GM18505 (cell line): ENCODE data around the gene KIAA1549.
"Not testable (repeated sequence)": the region's sequence is repeated elsewhere in the genome, so short reads cannot be mapped to it uniquely, and the experiment has no call there.

ENCODE experiments used
- ATAC-seq: cut with Tn5 transposase; IDR thresholded peaks from one replicate; pipeline ENCODE4 v1.9.1; 2021; ENCODE audit not compliant: unreplicated experiment
- POLR2A ChIP-seq: IDR thresholded peaks from 4 replicates; pipeline ENCODE4 v1.6.1; 2011; ENCODE audit warnings: borderline replicate concordance; ENCODE audit not compliant: insufficient read depth, insufficient read length; ENCODE audit errors: extremely low read depth

Gene KIAA1549

DNA sequence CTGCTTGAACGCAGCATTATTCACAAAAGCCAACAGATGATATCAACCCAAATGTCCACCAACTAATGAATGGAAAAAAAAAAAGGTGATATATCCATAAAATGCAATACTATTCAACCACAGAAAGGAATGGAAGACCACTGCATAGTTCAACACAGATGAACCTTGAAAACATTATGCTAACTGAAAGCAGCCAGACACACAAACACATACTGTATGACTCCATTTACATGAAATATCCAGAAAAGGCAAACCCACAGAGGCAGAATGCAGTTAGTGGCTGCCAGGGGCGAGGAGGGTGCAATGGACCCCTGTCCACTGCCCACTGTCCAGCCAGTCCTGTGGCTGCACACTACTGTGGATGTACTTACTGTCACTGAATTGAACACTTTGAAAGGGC is 36.6 kb downstream of the KIAA1549 start:
- no peak for ATAC-seq
- no peak for TF ChIP-seq POLR2A

DNA sequence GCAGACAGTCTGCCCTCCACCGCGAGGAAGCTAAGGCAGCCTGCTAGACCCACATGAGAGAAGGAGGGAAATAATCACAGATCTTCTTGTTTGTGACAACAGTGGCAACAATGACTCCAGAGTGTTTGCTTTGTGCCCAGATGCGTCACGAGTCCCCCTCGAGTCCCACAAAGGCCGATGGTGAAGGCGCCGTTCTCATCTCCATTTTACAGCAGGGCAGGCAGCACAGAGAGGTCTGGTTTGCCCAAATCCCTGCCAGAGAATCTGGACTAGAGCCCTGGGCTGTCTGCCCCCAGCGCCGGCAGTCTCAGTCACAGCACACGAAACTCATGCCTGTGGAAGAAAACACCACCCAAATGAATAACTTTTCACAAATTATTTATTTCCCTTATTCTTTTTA is 38.1 kb downstream of the KIAA1549 start:
- ATAC-seq, result no peak
- TF ChIP-seq POLR2A, result no peak

DNA sequence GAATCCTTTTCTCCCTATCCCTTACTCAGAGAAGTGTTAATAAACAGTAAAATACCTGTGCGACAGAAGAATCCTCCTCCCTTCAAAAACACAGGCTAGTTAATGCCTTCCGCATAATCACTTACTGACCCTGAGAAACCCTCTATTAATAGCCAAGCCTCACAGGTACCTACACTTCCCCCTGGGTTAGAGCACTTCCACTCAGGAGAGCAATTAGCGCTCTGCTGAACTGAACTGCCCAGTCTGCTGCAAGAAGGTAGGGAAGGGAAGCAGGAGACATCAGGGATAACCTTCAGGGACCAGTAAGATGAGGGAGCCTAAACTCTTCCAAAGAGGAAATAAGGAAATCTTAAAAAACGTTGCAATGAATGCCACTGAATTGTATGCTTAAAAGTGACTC is 39.6 kb downstream of the KIAA1549 start:
- ATAC-seq, result no peak
- no peak for TF ChIP-seq POLR2A

DNA sequence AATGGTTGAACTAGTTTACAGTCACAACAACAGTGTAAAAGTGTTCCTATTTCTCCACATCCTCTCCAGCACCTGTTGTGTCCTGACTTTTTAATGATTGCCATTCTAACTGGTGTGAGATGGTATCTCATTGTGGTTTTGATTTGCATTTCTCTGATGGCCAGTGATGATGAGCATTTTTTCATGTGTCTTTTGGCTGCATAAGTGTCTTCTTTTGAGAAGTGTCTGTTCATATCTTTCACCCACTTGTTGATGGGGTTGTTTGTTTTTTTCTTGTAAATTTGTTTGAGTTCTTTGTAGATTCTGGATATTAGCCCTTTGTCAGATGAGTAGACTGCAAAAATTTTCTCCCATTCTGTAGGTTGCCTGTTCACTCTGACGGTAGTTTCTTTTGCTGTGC is 40.6 kb downstream of the KIAA1549 start:
- not testable (repeated sequence) for ATAC-seq

DNA sequence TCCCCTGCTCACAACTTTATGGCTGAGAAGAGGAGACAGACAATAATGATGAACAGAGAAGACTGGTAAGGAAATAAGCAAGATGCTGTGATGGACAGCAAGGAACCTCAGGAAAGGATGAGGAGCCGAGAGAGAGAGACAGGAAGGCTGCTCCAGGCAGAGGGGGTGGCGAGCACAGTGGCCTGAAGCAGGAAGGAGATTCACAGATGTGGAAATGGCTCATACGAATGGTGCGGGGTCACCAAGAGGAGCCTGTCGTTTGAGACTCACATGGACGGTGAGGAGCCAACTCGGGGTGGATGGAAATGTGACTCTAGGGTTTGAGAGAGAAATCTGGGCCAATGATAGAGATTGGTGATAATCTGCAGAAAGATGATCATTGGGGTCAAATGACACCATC is 43.7 kb downstream of the KIAA1549 start:
- no peak for TF ChIP-seq POLR2A
- ATAC-seq, result no peak

DNA sequence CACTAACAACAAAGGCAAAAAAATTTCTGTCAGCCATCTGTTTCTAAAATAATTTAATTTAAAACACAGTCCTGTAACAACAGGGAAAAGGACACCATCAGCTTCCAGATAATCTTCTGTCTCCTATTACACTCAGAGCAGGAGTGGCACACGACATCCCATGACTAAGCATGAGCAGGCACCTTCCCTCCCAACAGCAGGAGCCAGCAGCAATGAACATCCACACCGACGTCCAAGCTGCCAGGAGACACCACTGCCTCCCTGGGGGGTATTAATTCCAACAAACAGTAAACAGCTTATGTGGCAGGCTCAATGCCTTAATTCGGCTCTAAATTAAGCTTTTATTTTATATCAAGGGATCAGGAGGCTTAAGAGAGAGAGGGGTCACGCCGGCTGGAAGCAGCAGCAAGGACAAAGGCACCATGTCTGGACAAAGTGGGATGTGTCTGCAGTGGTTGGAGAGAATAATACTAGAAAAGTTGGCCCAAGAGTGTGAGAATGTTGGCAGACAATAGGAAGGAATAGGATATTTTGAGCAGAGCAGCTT is 45.7 kb downstream of the KIAA1549 start:
- no peak for ATAC-seq
- TF ChIP-seq POLR2A, result no peak

DNA sequence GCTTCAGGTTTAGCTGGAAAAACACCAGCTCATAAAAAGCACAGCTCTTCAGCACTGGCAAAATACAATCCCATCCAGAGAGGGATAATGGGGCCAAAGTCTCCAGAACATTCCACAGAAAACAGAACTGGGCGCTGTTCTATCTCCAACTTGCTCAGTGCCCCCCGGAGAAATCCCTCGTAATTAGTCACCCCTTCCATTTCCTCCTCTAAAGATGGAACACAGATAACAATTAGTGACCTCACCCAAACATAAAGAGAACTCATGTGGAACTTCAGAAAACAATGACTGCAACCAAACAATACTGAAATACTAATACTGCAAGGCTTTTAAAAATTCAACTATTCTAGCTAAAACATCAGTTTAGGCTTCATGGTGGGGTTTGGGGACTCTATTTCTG is 46.3 kb downstream of the KIAA1549 start:
- no peak for TF ChIP-seq POLR2A
- ATAC-seq, result no peak

DNA sequence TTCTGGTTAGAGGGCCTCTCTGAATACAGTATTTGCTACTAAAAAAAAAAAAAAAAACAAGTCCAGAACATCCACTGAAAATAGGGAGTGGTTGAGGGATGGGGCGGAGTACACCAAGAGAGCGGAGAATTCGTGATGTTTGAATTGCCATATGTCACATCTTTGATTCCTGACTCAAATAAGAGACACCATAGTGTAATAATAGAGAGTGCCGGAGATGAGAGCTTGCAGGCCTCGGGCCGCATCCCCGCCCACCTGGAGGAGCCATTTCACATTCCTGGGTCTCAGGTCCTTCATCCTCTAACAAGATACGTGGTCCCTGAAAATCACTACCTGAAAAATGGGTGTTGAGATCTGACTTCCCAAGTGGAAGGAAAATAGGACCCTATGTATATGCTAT is 46.8 kb downstream of the KIAA1549 start:
- no peak for TF ChIP-seq POLR2A
- ATAC-seq, result no peak

DNA sequence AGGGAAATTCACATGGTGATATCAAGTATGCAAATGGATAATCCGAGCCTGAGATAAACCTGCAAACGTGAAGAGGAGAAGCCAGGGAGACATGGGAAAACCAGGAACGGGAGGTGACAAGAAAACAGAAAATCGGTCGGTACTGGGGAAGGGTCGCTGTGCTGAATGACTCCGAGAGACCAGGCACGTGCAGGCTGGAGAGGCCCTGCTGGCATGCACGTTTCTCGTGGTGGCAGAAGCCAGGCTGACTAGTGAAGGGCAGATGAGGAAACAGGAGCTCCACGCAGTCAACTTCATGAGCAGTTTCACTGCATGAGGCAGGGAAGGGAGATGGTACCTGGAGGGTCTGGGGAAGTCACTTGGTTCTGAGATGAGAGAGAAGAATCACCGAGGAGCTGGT is 48.3 kb downstream of the KIAA1549 start:
- TF ChIP-seq POLR2A, result no peak
- ATAC-seq, result no peak

DNA sequence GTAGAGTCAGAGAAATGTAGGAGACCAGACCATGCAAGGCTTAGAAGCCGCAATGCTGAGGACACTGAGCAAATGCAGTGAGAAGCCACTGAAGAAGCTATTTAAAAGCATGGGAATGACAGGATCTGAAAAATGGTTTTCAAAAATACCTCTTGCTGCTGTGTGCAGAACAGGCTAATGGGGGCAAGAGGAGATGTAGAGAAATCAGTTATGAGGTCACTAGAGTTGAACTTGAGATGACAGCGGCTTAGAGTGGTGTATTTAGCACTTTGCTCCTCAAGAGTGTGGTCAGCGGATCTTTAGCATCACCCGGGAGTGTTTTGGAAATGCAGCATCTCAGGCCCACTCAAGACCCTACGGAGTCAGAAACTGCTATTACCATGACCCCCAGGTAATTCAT is 48.8 kb downstream of the KIAA1549 start:
- ATAC-seq, result no peak
- TF ChIP-seq POLR2A, result no peak

DNA sequence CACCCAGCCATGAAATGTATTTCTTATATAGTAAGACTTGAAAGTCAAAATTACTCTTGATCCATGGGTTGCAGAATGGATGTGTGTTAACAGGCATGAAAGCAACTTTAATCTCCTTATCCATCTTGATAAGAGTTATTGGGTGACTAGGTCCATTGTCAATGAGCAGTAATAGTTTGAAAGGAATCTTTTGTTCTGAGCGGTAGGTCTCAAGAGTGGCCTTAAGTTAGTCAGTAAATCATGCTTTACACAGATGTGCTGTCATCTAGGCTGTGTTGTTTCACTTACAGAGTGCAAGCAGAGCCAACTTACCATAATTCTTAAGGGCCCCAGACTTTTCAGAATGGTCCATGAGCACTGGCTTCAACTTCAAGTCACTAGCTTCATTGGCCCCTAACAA is 51.2 kb downstream of the KIAA1549 start:
- no peak for TF ChIP-seq POLR2A
- no peak for ATAC-seq

DNA sequence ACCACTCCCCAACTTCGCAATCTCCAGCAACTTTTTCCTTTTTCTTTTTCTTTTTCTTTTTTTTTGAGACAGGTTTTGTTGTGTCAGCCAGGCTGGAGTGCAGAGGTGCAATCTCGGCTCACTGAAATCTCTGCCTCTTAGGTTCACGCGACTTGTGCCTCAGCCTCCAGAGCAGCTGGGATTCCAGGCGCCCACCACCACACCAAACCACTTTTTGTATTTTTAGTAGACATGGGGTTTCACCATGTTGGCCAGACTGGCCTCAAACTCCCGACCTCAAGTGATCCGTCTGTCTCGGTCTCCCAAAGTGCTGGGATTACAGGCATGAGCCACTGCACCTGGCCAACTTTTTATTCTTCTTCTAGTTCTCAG is 55.0 kb downstream of the KIAA1549 start:
- no peak for ATAC-seq
- TF ChIP-seq POLR2A, result no peak

DNA sequence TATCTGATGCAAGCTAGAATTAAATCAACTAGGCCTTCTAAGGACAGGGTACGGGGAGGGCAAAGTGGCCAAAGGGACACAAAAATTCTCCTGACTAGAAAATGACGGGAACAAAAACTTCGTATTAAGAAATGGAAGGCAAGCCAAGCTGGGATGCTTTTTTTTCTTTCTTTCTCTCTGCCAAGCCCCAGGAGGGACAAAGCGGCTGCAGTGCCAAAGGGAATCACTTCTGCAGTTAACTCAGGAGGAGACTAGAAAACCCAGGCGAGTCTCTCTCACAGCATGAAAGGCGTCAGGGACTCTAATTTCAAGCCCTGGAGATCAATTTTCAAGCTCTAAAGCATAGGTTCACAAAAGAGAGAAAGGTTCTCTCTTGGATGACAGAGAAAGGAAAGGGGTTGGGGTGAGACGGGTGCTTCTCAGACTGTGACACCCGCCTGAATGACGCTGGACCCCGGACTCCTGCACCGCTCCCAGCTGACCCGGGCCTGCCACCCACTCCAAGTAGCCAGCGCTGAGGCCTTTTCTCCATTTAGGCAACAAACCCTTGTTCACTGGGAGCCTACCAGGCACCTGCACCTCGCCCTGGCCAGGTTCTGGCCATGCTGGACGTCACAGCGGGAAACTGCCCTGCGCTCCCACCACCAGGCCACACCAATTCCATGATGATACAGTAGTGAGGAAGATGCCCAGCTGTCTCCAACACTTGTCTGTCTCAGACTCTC is 56.5 kb downstream of the KIAA1549 start:
- no peak for TF ChIP-seq POLR2A
- no peak for ATAC-seq

DNA sequence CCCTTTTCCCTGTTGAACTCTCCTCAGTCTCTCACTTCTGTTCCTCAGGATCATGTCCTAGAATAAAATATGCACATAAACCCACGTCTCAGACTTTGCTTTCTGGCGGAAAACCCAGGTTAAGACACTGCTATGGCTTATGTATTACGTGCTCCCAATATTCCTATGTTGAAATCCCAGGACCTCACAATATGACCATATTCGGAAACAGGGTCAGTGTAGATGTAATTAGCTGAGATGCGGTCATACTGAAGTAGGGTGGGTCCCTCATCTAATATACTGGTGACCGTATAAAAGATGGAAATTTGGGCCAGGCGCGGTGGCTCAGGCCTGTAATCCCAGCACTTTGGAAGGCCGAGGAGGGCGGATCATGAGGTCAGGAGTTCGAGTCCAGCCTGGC is 59.9 kb downstream of the KIAA1549 start:
- no peak for ATAC-seq
- no peak for TF ChIP-seq POLR2A

DNA sequence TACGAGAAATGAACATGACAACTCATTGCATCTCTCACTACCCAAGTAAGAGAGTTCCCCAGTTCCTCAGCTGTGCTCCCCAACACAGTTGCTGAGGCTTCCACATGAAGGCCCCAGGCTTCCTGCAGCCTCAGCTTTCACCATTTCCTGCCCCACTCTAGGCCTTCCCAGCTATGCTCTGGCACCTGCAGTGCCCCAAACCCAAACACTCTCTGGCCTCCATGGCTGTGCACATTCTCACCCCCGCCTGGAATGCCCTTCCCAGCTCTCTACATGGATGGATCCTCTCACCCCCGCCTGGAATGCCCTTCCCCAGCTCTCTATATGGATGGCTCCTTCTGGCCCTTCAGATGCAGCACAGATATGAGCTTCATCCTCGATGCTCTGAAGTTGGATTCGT is 61.3 kb downstream of the KIAA1549 start:
- ATAC-seq, result no peak
- TF ChIP-seq POLR2A, result no peak
